GM04503 (cell line): ENCODE measurements around the gene PFN1.

Experiments used
- DNase-seq: peaks from one replicate; pipeline ENCODE4 v3.0.0-alpha.2; 2012; ENCODE audit warnings: low read depth

Gene PFN1

GRCh38 chr17:4967539-4968485 is 19.5 kb upstream of the PFN1 start, which contains the start of gene SPAG7:
SPAG7 (minus strand) TSS chr17:4967817; CDS start chr17:4967804, 13 bp downstream.
- DNase-seq: peak; percentile 85

GRCh38 chr17:4966844-4967538 is 18.7 kb upstream of the PFN1 start:
- peak; percentile 99 for DNase-seq

GRCh38 chr17:4965311-4965986 is 17.1 kb upstream of the PFN1 start:
- DNase-seq: no peak

GRCh38 chr17:4960279-4960922 is 12.1 kb upstream of the PFN1 start:
- no peak for DNase-seq

GRCh38 chr17:4959261-4959965 is 11.1 kb upstream of the PFN1 start:
- DNase-seq: no peak

GRCh38 chr17:4958102-4958501 is 9.8 kb upstream of the PFN1 start:
- no peak for DNase-seq

- DNase-seq: no peak
Measured at GRCh38 chr17:4956493-4957061, 8.2 kb upstream of the PFN1 start.

- DNase-seq: no peak
Measured at GRCh38 chr17:4955091-4955490, 6.8 kb upstream of the PFN1 start.

- DNase-seq: peak; percentile 68
Measured at GRCh38 chr17:4953451-4953961, 5.2 kb upstream of the PFN1 start.

GRCh38 chr17:4951486-4951885 is 3.2 kb upstream of the PFN1 start:
- DNase-seq: no peak

GRCh38 chr17:4950746-4951204 is 2.4 kb upstream of the PFN1 start, which contains the start of gene ENO3:
ENO3 (plus strand) TSS chr17:4951119; CDS start chr17:4951830, 711 bp downstream.
- DNase-seq: no peak

- no peak for DNase-seq
Measured at GRCh38 chr17:4950075-4950745, 1.9 kb upstream of the PFN1 start.

GRCh38 chr17:4949321-4950074 is 1.2 kb upstream of the PFN1 start:
- no peak for DNase-seq

- no peak for DNase-seq
Measured at GRCh38 chr17:4948931-4949320, 596 bp upstream of the PFN1 start.

GRCh38 chr17:4947411-4948165 is 742 bp downstream of the PFN1 start:
- no peak for DNase-seq

- no peak for DNase-seq
Measured at GRCh38 chr17:4947010-4947410, 1.3 kb downstream of the PFN1 start.

GRCh38 chr17:4946312-4946976 is 1.9 kb downstream of the PFN1 start:
- no peak for DNase-seq

- DNase-seq: no peak
Measured at GRCh38 chr17:4945944-4946280, 2.4 kb downstream of the PFN1 start.
